ELR (cell line): Measurements from ENCODE around the gene NDUFB5.
"Not testable (repeated sequence)": the region's sequence is repeated elsewhere in the genome, so short reads cannot be mapped to it uniquely, and the experiment has no call there.

Experiments
- DNase-seq: peaks from one replicate; pipeline ENCODE4 v3.0.0-alpha.2; 2015; ENCODE audit warnings: low read depth

Gene NDUFB5

GRCh38 chr3:179630753-179631451, 26.3 kb downstream of the NDUFB5 start:
- no peak for DNase-seq

GRCh38 chr3:179640469-179640868, 35.9 kb downstream of the NDUFB5 start:
- no peak for DNase-seq

GRCh38 chr3:179642871-179643270, 38.3 kb downstream of the NDUFB5 start:
- no peak for DNase-seq

- DNase-seq = not testable (repeated sequence)
These were observed 39.2 kb downstream of the NDUFB5 start for GRCh38 chr3:179643837-179644236.

GRCh38 chr3:179646177-179646576, 41.6 kb downstream of the NDUFB5 start:
- DNase-seq = no peak

GRCh38 chr3:179651687-179652446, 47.3 kb downstream of the NDUFB5 start:
- no peak for DNase-seq

GRCh38 chr3:179652447-179653095, 48.0 kb downstream of the NDUFB5 start, which contains the start of gene USP13:
Gene USP13 (plus strand): TSS chr3:179653040. CDS start chr3:179653226, 186 bp downstream.
- DNase-seq = peak; percentile 87

- peak; percentile 81 for DNase-seq
These were observed 48.7 kb downstream of the NDUFB5 start for GRCh38 chr3:179653096-179653797.

- DNase-seq = no peak
These were observed 50.6 kb downstream of the NDUFB5 start for GRCh38 chr3:179655236-179655635.

GRCh38 chr3:179658606-179659005, 54.0 kb downstream of the NDUFB5 start:
- no peak for DNase-seq

- no peak for DNase-seq
These were observed 56.3 kb downstream of the NDUFB5 start for GRCh38 chr3:179660872-179661271.

GRCh38 chr3:179661777-179662176, 57.2 kb downstream of the NDUFB5 start:
- no peak for DNase-seq

GRCh38 chr3:179663093-179663492, 58.5 kb downstream of the NDUFB5 start:
- no peak for DNase-seq

GRCh38 chr3:179666030-179666429, 61.4 kb downstream of the NDUFB5 start:
- DNase-seq = peak; percentile 20

- no peak for DNase-seq
These were observed 61.9 kb downstream of the NDUFB5 start for GRCh38 chr3:179666436-179667035.

- no peak for DNase-seq
These were observed 63.8 kb downstream of the NDUFB5 start for GRCh38 chr3:179668429-179668828.

- no peak for DNase-seq
These were observed 65.7 kb downstream of the NDUFB5 start for GRCh38 chr3:179670311-179670710.

GRCh38 chr3:179671309-179671708, 66.7 kb downstream of the NDUFB5 start:
- DNase-seq = no peak

GRCh38 chr3:179671747-179672242, 67.2 kb downstream of the NDUFB5 start:
- peak; percentile 16 for DNase-seq

GRCh38 chr3:179672918-179673317, 68.3 kb downstream of the NDUFB5 start:
- DNase-seq = no peak

GRCh38 chr3:179673523-179673922, 68.9 kb downstream of the NDUFB5 start:
- no peak for DNase-seq

- no peak for DNase-seq
These were observed 71.5 kb downstream of the NDUFB5 start for GRCh38 chr3:179676081-179676480.
